HUDEP-2 (cell line): ENCODE measurements around the gene ZNF836.

Experiments
- DNase-seq, 76 experiments: peaks; one replicate each; lab custom pipeline; 2025; ENCODE audit not compliant: unreplicated experiment in 76 of 76; lab: John Stamatoyannopoulos, UW

ZNF836 gene

GRCh38 chr19:52188822-52189734 is 17.7 kb upstream of the ZNF836 start:
- DNase-seq, result peak in 3 of 76 experiments; percentile 36 to 98 (median 98)

DNA sequence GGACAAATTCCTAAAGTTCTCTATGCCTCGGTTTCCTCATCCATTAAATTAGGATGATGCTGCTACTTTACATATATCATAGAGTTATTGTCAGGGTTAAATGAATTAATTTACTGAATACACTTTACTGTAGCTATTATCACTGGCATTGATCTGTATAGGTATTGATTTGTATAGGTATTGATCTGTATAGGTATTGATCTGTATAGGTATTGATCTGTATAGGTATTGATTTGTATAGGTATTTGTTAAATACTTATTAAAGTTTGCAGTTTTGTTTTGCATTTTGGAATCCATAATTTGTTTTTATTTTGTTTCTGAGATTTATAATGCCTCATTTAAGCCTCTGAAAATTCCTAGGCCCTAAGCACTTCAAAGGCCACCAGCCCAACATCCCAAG is 16.0 kb upstream of the ZNF836 start:
- no peak for DNase-seq

DNA sequence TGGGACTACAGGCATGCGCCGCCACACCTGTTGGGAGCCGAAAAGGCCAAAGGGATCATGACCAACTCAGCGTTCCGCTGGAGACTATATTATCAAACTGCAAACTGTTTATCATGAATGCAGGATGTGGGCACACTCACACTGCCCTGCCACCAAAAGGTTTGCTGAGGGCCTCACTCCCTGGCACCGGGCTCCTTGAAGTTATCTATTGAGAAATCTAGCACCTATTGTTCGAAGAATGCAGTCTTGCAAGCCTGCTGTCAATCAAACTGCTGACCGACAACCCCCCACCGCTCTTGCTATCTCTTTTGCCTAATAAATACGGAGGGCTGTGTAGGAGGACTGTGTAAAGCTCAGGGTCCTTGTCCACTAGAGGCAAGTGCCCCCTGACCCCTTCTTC is 5.2 kb upstream of the ZNF836 start:
- no peak for DNase-seq

GRCh38 chr19:52172347-52172746 is 926 bp upstream of the ZNF836 start:
- no peak for DNase-seq

DNA sequence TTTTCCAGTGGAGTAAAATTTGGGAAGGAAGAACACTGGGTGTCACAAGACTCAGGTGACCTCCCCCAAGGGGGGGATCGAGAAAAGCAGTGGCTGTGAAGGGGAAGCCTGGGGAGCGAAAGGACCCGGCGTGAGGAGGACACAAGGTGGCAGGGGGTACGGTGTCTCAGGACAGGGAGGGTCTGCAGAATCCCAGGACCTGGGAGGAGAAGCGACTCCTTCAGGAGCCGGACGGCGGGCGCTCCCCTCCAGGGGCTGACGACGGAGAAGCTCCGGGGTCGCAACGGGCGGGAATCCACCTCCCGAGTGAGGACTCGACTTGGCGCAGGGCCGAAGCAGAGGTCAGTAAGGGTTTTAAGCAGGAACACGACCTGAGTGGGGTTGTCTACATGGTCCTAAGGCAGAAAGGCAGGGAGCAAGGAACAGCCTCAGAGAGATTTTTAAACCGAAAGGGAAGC is 529 bp downstream of the ZNF836 start:
- DNase-seq, result peak in 3 of 76 experiments; percentile 30 to 75 (median 50)

GRCh38 chr19:52170304-52170703 is 1.1 kb downstream of the ZNF836 start:
- DNase-seq, result no peak

- DNase-seq, result no peak
These were observed 15.6 kb downstream of the ZNF836 start for GRCh38 chr19:52155596-52156359.

DNA sequence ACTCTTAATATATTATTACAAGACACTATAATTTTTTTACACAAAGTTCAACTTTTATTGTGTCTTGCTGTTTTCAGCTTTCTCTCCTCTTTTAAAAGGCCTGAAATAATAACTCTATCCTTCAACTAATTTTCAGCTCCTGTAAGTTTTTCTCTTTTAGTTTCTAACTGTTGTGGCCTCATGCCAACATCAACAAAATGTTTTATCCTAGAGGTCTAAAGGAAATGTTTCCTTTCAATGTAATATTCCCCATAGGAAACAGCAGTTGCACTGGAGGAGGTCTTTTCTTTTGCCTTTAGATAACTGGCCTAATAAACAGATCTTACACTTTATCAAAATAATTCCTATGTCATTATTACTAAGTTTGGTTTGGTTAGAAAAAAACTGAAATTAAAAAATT is 23.2 kb downstream of the ZNF836 start:
- DNase-seq, result no peak

- no peak for DNase-seq
These were observed 29.3 kb downstream of the ZNF836 start for GRCh38 chr19:52142001-52142595.

GRCh38 chr19:52141203-52141602 is 30.2 kb downstream of the ZNF836 start:
- DNase-seq, result no peak

DNA sequence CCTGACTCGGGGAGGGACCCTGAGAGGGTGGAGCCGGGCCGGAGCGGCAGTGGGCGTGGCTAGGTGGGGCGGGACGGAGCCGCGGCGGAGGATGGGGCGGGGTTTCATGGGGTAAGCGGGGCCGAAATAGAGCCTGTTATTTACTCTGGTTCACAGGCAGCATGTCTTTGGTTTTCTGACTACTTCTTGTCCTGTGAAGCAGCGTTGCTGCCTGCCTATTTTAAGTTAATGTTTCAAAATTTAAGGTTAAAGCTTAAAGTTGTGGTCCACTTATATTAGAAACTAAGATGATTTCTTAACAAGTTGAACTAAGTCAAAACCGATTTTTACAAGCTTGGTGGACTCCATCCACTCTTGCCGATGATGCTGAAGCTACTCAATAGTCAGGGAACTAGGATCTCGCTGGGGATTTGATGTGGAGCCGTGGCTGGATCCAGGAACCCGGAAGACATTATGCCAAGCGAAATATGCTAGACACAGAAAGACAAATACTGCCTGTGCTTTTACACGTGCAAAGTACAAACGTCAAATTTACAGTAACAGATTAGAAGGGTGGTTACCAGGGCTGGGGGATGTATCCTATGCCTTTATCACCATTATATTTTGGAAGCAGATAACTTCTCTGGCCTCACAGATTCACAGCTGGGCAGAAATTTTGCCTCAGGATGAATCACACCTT is 31.2 kb downstream of the ZNF836 start:
- peak in 6 of 76 experiments; percentile 97 to 99 (median 98) for DNase-seq

- peak; percentile 45 to 99 (median 97) for DNase-seq
These were observed 32.0 kb downstream of the ZNF836 start, which contains the start of gene ZNF616 for GRCh38 chr19:52139252-52140031. ZNF616 (minus strand) TSS chr19:52139938; CDS start chr19:52130512, 9,426 bp downstream.

DNA sequence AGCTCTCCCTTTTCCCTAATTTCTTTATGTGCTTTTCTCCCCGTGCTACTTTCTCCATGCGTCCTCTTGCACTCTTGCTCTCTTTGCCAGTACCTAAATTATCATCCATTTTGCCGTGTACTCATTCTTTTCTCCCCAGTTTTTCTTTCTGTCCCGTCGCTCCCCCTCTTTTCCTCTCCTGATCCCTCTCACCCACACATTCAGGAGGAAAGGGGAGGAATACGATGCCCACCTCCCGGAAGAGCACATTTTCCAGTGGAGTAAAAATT is 32.5 kb downstream of the ZNF836 start:
- peak in 1 of 76 experiments; percentile 39 for DNase-seq

GRCh38 chr19:52138278-52138982 is 33.0 kb downstream of the ZNF836 start:
- DNase-seq, result peak in 34 of 76 experiments; percentile 2 to 60 (median 24)

- no peak for DNase-seq
These were observed 51.1 kb downstream of the ZNF836 start for GRCh38 chr19:52120286-52120685.

- DNase-seq, result no peak
These were observed 55.8 kb downstream of the ZNF836 start for GRCh38 chr19:52115526-52116053.

DNA sequence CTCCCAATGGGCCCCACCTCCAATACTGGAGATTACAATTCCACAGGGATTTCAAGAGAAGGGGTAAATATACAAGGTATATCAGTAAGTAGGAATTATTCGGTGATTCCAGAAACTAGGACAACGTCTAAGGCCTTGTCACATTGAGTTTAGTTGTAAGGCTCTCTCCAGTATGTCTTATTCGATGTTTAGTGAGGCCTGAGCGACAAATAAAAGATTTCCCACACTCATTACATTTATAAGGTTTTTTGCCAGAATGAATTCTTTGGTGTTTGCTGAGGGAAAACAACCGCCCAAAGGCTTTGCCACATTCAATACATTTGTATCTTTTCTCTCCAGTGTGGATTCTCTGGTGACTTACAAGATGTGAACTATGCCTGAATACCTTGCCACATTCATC is 56.7 kb downstream of the ZNF836 start:
- DNase-seq, result no peak

- no peak for DNase-seq
These were observed 58.8 kb downstream of the ZNF836 start for GRCh38 chr19:52112624-52113023.

DNA sequence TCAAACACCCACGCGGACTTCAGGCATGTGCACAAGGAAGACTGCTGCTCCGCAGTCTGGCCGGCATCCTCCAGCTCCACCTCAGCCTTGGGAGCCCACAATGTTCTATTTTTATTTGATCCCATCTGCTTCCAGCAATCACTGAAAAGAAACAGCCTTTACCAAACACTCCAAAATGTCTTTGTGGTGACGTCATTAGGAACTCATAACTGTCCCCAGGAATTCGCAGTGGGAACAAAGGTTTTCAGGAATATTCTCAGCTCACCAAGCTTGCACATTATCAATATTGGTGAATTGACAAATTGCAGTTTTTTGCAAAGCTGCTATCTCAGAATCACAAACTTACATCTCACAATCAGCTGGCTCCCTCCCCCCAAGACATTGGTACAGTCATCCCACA is 60.6 kb downstream of the ZNF836 start:
- no peak for DNase-seq
